ENCODE measurements around the gene UBALD2. TPM values are rescaled to one million over a fixed set of nuclear protein-coding genes. Genes with fewer than 3 reads are reported as not detected.

Gene UBALD2
- total RNA-seq, 1 donor from 2014 or later: 3.4 TPM

DNA sequence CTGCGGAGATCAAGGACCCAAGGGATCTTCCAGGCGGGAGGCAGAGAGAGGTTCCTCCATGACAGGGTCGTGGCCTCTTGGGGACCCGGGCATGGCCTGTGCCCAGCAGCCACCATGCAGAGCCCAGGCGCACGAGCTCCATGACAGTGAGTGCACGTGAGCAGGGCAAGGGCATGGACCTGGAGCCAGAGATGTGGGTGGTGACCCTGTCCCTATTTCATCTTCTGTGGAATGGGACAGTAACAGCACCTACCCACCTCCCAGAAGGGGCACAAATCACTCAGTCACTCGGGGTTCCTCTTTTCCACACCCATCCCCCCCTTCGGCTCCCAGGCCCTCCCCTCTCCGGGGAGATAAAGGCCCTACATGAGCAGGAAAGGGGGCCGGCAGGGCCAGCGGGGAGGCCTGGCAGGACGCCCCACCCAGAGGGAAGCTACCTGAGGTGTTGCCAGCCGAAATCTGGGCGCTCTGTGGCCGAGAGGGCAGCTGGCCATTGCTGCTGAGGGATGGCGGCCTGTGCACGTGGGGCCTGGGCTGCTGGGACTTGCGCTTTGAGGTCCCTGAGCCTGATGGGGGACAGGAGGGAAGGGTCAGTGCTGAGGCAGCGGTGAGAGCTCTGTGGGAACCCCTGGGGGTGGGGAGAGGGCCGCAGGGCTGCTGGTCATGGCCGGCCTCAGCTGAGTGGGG is 10.4 kb downstream of the UBALD2 start:
- Histone ChIP-seq H3K4me3 (ENCODE audit: low read depth, low read length) (no peak overlapping the region), H3K36me3 (ENCODE audit: control insufficient read depth, insufficient read depth, low read length) (peaks cover 1% of the 10 kb centered on the region), H3K27me3 (ENCODE audit: control insufficient read depth, insufficient read depth, low read length) (no peaks in the 10 kb centered on the region)
- no peak for FAIRE-seq
- TF ChIP-seq, protein P1, sequence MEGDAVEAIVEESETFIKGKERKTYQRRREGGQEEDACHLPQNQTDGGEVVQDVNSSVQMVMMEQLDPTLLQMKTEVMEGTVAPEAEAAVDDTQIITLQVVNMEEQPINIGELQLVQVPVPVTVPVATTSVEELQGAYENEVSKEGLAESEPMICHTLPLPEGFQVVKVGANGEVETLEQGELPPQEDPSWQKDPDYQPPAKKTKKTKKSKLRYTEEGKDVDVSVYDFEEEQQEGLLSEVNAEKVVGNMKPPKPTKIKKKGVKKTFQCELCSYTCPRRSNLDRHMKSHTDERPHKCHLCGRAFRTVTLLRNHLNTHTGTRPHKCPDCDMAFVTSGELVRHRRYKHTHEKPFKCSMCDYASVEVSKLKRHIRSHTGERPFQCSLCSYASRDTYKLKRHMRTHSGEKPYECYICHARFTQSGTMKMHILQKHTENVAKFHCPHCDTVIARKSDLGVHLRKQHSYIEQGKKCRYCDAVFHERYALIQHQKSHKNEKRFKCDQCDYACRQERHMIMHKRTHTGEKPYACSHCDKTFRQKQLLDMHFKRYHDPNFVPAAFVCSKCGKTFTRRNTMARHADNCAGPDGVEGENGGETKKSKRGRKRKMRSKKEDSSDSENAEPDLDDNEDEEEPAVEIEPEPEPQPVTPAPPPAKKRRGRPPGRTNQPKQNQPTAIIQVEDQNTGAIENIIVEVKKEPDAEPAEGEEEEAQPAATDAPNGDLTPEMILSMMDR (IDR thresholded peaks at IDR 0.05; ENCODE audit: insufficient read depth, low read length, severe bottlenecking): no peak
- no peak for DNase-seq (ENCODE audit: low read depth)

- no peak overlapping the region for H3K4me3 ChIP-seq (ENCODE audit: low read depth, low read length)
- no peaks in the 10 kb centered on the region for H3K27me3 ChIP-seq (ENCODE audit: control insufficient read depth, insufficient read depth, low read length)
- TF ChIP-seq, protein P1 (IDR thresholded peaks at IDR 0.05; ENCODE audit: insufficient read depth, low read length, severe bottlenecking): no peak
- no peaks in the 10 kb centered on the region for H3K36me3 ChIP-seq (ENCODE audit: control insufficient read depth, insufficient read depth, low read length)
- DNase-seq (ENCODE audit: low read depth): no peak
- FAIRE-seq: no peak
Observed at GRCh38 chr17:76276069-76276431, 10.9 kb downstream of the UBALD2 start.

- H3K4me3 ChIP-seq (ENCODE audit: low read depth, low read length): no peak overlapping the region
- no peaks in the 10 kb centered on the region for H3K27me3 ChIP-seq (ENCODE audit: control insufficient read depth, insufficient read depth, low read length)
- TF ChIP-seq, protein P1 (IDR thresholded peaks at IDR 0.05; ENCODE audit: insufficient read depth, low read length, severe bottlenecking): no peak
- DNase-seq (ENCODE audit: low read depth) (peak; percentile 42), FAIRE-seq (peak; percentile 89)
- H3K36me3 ChIP-seq (ENCODE audit: control insufficient read depth, insufficient read depth, low read length): no peaks in the 10 kb centered on the region
Observed at GRCh38 chr17:76276461-76277299, 11.5 kb downstream of the UBALD2 start.

GRCh38 chr17:76277300-76278267 is 12.4 kb downstream of the UBALD2 start:
- TF ChIP-seq, protein P1 (IDR thresholded peaks at IDR 0.05; ENCODE audit: insufficient read depth, low read length, severe bottlenecking): no peak
- DNase-seq (ENCODE audit: low read depth) (no peak), FAIRE-seq (peak; percentile 98)
- Histone ChIP-seq H3K36me3 (ENCODE audit: control insufficient read depth, insufficient read depth, low read length) (no peaks in the 10 kb centered on the region), H3K27me3 (ENCODE audit: control insufficient read depth, insufficient read depth, low read length) (no peaks in the 10 kb centered on the region), H3K4me3 (ENCODE audit: low read depth, low read length) (no peak overlapping the region)

- TF ChIP-seq, protein P1 (IDR thresholded peaks at IDR 0.05; ENCODE audit: insufficient read depth, low read length, severe bottlenecking): no peak
- DNase-seq (ENCODE audit: low read depth): no peak
- no peak for FAIRE-seq
- no peak overlapping the region for H3K4me3 ChIP-seq (ENCODE audit: low read depth, low read length)
- H3K27me3 ChIP-seq (ENCODE audit: control insufficient read depth, insufficient read depth, low read length): no peaks in the 10 kb centered on the region
- H3K36me3 ChIP-seq (ENCODE audit: control insufficient read depth, insufficient read depth, low read length): no peaks in the 10 kb centered on the region
Observed at GRCh38 chr17:76278268-76278908, 13.2 kb downstream of the UBALD2 start.

All from bronchial epithelial cell (primary cell).